ENCODE results near the gene SPPL3. TPM values are rescaled to one million over a fixed set of nuclear protein-coding genes. Genes with fewer than 3 reads are reported as not detected.

Gene SPPL3
- total RNA-seq, 1 experiment from 2014 or later, result 4.7 TPM

GRCh38 chr12:120722784-120723183 is 181.4 kb downstream of the SPPL3 start:
- DNase-seq (ENCODE audit: low spot score), result no peak

- no peak for DNase-seq (ENCODE audit: low spot score)
These were observed 182.3 kb downstream of the SPPL3 start for GRCh38 chr12:120721866-120722265.

GRCh38 chr12:120720987-120721801 is 183.0 kb downstream of the SPPL3 start:
- no peak for DNase-seq (ENCODE audit: low spot score)

GRCh38 chr12:120720234-120720986 is 183.7 kb downstream of the SPPL3 start:
- DNase-seq (ENCODE audit: low spot score), result no peak

GRCh38 chr12:120719496-120720233 is 184.5 kb downstream of the SPPL3 start:
- no peak for DNase-seq (ENCODE audit: low spot score)

- no peak for DNase-seq (ENCODE audit: low spot score)
These were observed 185.1 kb downstream of the SPPL3 start for GRCh38 chr12:120719072-120719471.

GRCh38 chr12:120718055-120718454 is 186.1 kb downstream of the SPPL3 start:
- DNase-seq (ENCODE audit: low spot score), result no peak

GRCh38 chr12:120713861-120714482 is 190.2 kb downstream of the SPPL3 start:
- DNase-seq (ENCODE audit: low spot score), result peak; percentile 70

- DNase-seq (ENCODE audit: low spot score), result no peak
These were observed 191.5 kb downstream of the SPPL3 start for GRCh38 chr12:120712610-120713009.

Other genes starting within 250 kb of the SPPL3 start
- gene MLEC, start 217.2 kb downstream of the SPPL3 start, total RNA-seq (2014; rRNA removed; shearing (Covaris generic)), result 136 and 137 TPM in 2 replicates
- gene UNC119B, start 193.9 kb downstream of the SPPL3 start, total RNA-seq (2014; rRNA removed; shearing (Covaris generic)), result 14.3 and 14.4 TPM in 2 replicates
- gene ACADS, start 178.5 kb downstream of the SPPL3 start, total RNA-seq (2014; rRNA removed; shearing (Covaris generic)), result 5.3 and 7.4 TPM in 2 replicates
- not detected in 2 replicates for gene HNF1A, start 74.2 kb upstream of the SPPL3 start, total RNA-seq (2014; rRNA removed; shearing (Covaris generic))
- 8.1 and 15.5 TPM in 2 replicates for gene C12orf43, start 112.1 kb upstream of the SPPL3 start, total RNA-seq (2014; rRNA removed; shearing (Covaris generic))
- 5.3 and 9.2 TPM in 2 replicates for gene OASL, start 134.9 kb upstream of the SPPL3 start, total RNA-seq (2014; rRNA removed; shearing (Covaris generic))
- gene P2RX7, start 228.5 kb upstream of the SPPL3 start, total RNA-seq (2014; rRNA removed; shearing (Covaris generic)), result 1.5 and 2.4 TPM in 2 replicates